Measurements from ENCODE around the gene B3GAT1.

The B3GAT1 gene

GRCh38 chr11:134363161-134363560 is 48.9 kb downstream of the B3GAT1 start:
- H3K4me2 ChIP-seq (ENCODE audit: low read length) = no peak overlapping the region
- no peak overlapping the region for H3K27ac ChIP-seq (ENCODE audit: low read depth, low read length)
- H3K9me3 ChIP-seq (ENCODE audit: control insufficient read depth, insufficient read depth, low read length) = no peaks in the 10 kb centered on the region
- no peaks in the 10 kb centered on the region for H3K9me2 ChIP-seq (replicated peaks; ENCODE audit: control insufficient read depth, low read length)
- no peaks in the 10 kb centered on the region for H3K4me1 ChIP-seq (ENCODE audit: control insufficient read depth, low read length)
- no peaks in the 10 kb centered on the region for H3K36me3 ChIP-seq (ENCODE audit: control insufficient read depth, low read length)
- no peak overlapping the region for H3K4me3 ChIP-seq (ENCODE audit: low read length)
- no peaks in the 10 kb centered on the region for H4K20me1 ChIP-seq (ENCODE audit: control insufficient read depth, insufficient read depth, low read depth, low read length)
- no peaks in the 10 kb centered on the region for H3K79me2 ChIP-seq (ENCODE audit: control insufficient read depth, low read length)
- H3F3A ChIP-seq (ENCODE audit: control insufficient read depth, insufficient read depth) = no peaks in the 10 kb centered on the region
- no peak for TF ChIP-seq EZH2phosphoT487 (IDR thresholded peaks at IDR 0.05; ENCODE audit: borderline replicate concordance, low read length)
- TF ChIP-seq CTCF (IDR thresholded peaks at IDR 0.05; ENCODE audit: low read depth, low read length, poor library complexity, severe bottlenecking) = no peak
- no peaks in the 10 kb centered on the region for H3K27me3 ChIP-seq (ENCODE audit: control insufficient read depth, low read length)

GRCh38 chr11:134362192-134362901 is 49.7 kb downstream of the B3GAT1 start:
- H3K36me3 ChIP-seq (ENCODE audit: control insufficient read depth, low read length) = no peaks in the 10 kb centered on the region
- H3K79me2 ChIP-seq (ENCODE audit: control insufficient read depth, low read length) = no peaks in the 10 kb centered on the region
- H4K20me1 ChIP-seq (ENCODE audit: control insufficient read depth, insufficient read depth, low read depth, low read length) = no peaks in the 10 kb centered on the region
- TF ChIP-seq EZH2phosphoT487 (IDR thresholded peaks at IDR 0.05; ENCODE audit: borderline replicate concordance, low read length) (no peak), CTCF (IDR thresholded peaks at IDR 0.05; ENCODE audit: low read depth, low read length, poor library complexity, severe bottlenecking) (no peak)
- no peak overlapping the region for H3K4me2 ChIP-seq (ENCODE audit: low read length)
- no peaks in the 10 kb centered on the region for H3F3A ChIP-seq (ENCODE audit: control insufficient read depth, insufficient read depth)
- H3K27me3 ChIP-seq (ENCODE audit: control insufficient read depth, low read length) = no peaks in the 10 kb centered on the region
- H3K27ac ChIP-seq (ENCODE audit: low read depth, low read length) = no peak overlapping the region
- H3K4me3 ChIP-seq (ENCODE audit: low read length) = no peak overlapping the region
- no peaks in the 10 kb centered on the region for H3K4me1 ChIP-seq (ENCODE audit: control insufficient read depth, low read length)
- H3K9me2 ChIP-seq (replicated peaks; ENCODE audit: control insufficient read depth, low read length) = no peaks in the 10 kb centered on the region
- no peaks in the 10 kb centered on the region for H3K9me3 ChIP-seq (ENCODE audit: control insufficient read depth, insufficient read depth, low read length)

GRCh38 chr11:134361661-134362060 is 50.4 kb downstream of the B3GAT1 start:
- H3K27me3 ChIP-seq (ENCODE audit: control insufficient read depth, low read length) = no peaks in the 10 kb centered on the region
- TF ChIP-seq CTCF (IDR thresholded peaks at IDR 0.05; ENCODE audit: low read depth, low read length, poor library complexity, severe bottlenecking) = no peak
- TF ChIP-seq EZH2phosphoT487 (IDR thresholded peaks at IDR 0.05; ENCODE audit: borderline replicate concordance, low read length) = no peak
- H3K9me3 ChIP-seq (ENCODE audit: control insufficient read depth, insufficient read depth, low read length) = no peaks in the 10 kb centered on the region
- H3K4me3 ChIP-seq (ENCODE audit: low read length) = no peak overlapping the region
- no peaks in the 10 kb centered on the region for H3K79me2 ChIP-seq (ENCODE audit: control insufficient read depth, low read length)
- H3K36me3 ChIP-seq (ENCODE audit: control insufficient read depth, low read length) = no peaks in the 10 kb centered on the region
- H3F3A ChIP-seq (ENCODE audit: control insufficient read depth, insufficient read depth) = no peaks in the 10 kb centered on the region
- H3K4me1 ChIP-seq (ENCODE audit: control insufficient read depth, low read length) = no peaks in the 10 kb centered on the region
- no peak overlapping the region for H3K4me2 ChIP-seq (ENCODE audit: low read length)
- H3K27ac ChIP-seq (ENCODE audit: low read depth, low read length) = no peak overlapping the region
- no peaks in the 10 kb centered on the region for H3K9me2 ChIP-seq (replicated peaks; ENCODE audit: control insufficient read depth, low read length)
- H4K20me1 ChIP-seq (ENCODE audit: control insufficient read depth, insufficient read depth, low read depth, low read length) = no peaks in the 10 kb centered on the region

Data from DOHH2 (cell line).